Amniotic epithelial cell (primary cell): ENCODE results near the gene PLVAP.
A peak's percentile ranks its signal among the peaks of the same experiment; 100 is the strongest.

Experiments used
- DNase-seq: peaks from one replicate; pipeline ENCODE4 v3.0.0-alpha.2; 2010; ENCODE audit warnings: low read depth

PLVAP gene

GRCh38 chr19:17321655-17322489, 55.3 kb downstream of the PLVAP start:
- DNase-seq = no peak

- no peak for DNase-seq
Measured at GRCh38 chr19:17320435-17320834, 56.7 kb downstream of the PLVAP start.

- no peak for DNase-seq
Measured at GRCh38 chr19:17319473-17320238, 57.5 kb downstream of the PLVAP start.

- DNase-seq = no peak
Measured at GRCh38 chr19:17318966-17319365, 58.2 kb downstream of the PLVAP start.

- no peak for DNase-seq
Measured at GRCh38 chr19:17314007-17314593, 63.0 kb downstream of the PLVAP start.

- no peak for DNase-seq
Measured at GRCh38 chr19:17312189-17313113, 64.7 kb downstream of the PLVAP start.

- peak; percentile 57 for DNase-seq
Measured at GRCh38 chr19:17311455-17312188, 65.5 kb downstream of the PLVAP start.

- no peak for DNase-seq
Measured at GRCh38 chr19:17309965-17310461, 67.1 kb downstream of the PLVAP start.

- peak; percentile 100 for DNase-seq
Measured at GRCh38 chr19:17309198-17309964, 67.8 kb downstream of the PLVAP start, which contains the start of gene DDA1. TSS of gene DDA1 (plus strand) at chr19:17309563. CDS start at chr19:17309655, 92 bp downstream.

- DNase-seq = no peak
Measured at GRCh38 chr19:17307876-17308377, 69.2 kb downstream of the PLVAP start.

GRCh38 chr19:17306285-17306714, 70.8 kb downstream of the PLVAP start:
- DNase-seq = no peak

- peak; percentile 98 for DNase-seq
Measured at GRCh38 chr19:17305517-17306284, 71.4 kb downstream of the PLVAP start, which contains the start of gene MRPL34. TSS of gene MRPL34 (plus strand) at chr19:17305872. CDS start at chr19:17305893, 21 bp downstream.

GRCh38 chr19:17305216-17305516, 72.0 kb downstream of the PLVAP start:
- DNase-seq = no peak

GRCh38 chr19:17304386-17305215, 72.5 kb downstream of the PLVAP start:
- no peak for DNase-seq

GRCh38 chr19:17303940-17304267, 73.2 kb downstream of the PLVAP start:
- DNase-seq = peak; percentile 53

GRCh38 chr19:17303167-17303939, 73.8 kb downstream of the PLVAP start, which contains the start of gene ABHD8:
TSS of gene ABHD8 (minus strand) at chr19:17303425. CDS start at chr19:17301616, 1,809 bp downstream.
- DNase-seq = peak; percentile 93
